Mucosa of descending colon (tissue), 3 donors: ENCODE measurements around the gene FMO1. TPM values are rescaled to one million over a fixed set of nuclear protein-coding genes. Genes with fewer than 3 reads are reported as not detected.

Experiments
- ATAC-seq: fragments of 200-7000 bp; cut with Tn5 transposase; one replicate; pipeline ENCODE4 v1.9.1; 2020; ENCODE audit warnings: mild to moderate bottlenecking, moderate library complexity
- DNase-seq, 3 donors: peaks; one replicate each; pipeline ENCODE4 v3.0.0-alpha.2; 2020
- H3K36me3 ChIP-seq: fragments of 200-600 bp; one replicate; pipeline ENCODE4 v1.8.0; 2021; ENCODE audit warnings: low read depth, mild to moderate bottlenecking
- H3K4me1 ChIP-seq: fragments of 200-600 bp; one replicate; pipeline ENCODE4 v1.8.0; 2021; ENCODE audit warnings: low read depth, mild to moderate bottlenecking
- H3K4me3 ChIP-seq: fragments of 200-600 bp; one replicate; pipeline ENCODE4 v1.8.0; 2021; ENCODE audit warnings: mild to moderate bottlenecking
- H3K9me3 ChIP-seq: fragments of 200-600 bp; one replicate; pipeline ENCODE4 v1.8.0; 2021; ENCODE audit warnings: mild to moderate bottlenecking
- intact Hi-C, 2 donors: fragments of 100-400 bp; cut with DNase I in 1 of 2; cut with micrococcal nuclease in 1 of 2; formaldehyde crosslinking; loops; one replicate each; pipeline versions ENCODE4 v1.11.0 to v1.11.1; 2022; cut with DNase I, micrococcal nuclease
- total RNA-seq, 3 donors: library from RNA; stranded (reverse); fragmentation: NEBNext Ultra II Directional in 2 of 3; extraction: Animal tissue kit (Norgen Biotek cat#: 25700) in 2 of 3; gene quantifications; one replicate each; pipeline versions ENCODE4 v1.2.1 to v1.2.4, GENCODE V29; 2021 to 2023
- TF ChIP-seq, protein P1 (sequence below): fragments of 200-600 bp; IDR thresholded peaks from one replicate; pipeline ENCODE4 v1.8.0; 2022; ENCODE audit warnings: antibody characterized with exemption, mild to moderate bottlenecking
- donor health status: DM: no; HTN: no; CAD: no; lungs with moderate emphysema.
- donor health status: DM: no; HTN: no; CAD: no.
- donor health status: DM: no; HTN: yes; CAD: no.

The FMO1 gene
- total RNA-seq, 3 donors from 2014 or later = not detected

- ATAC-seq (no peak), DNase-seq (no peak)
- intact Hi-C loops = loop anchor here in 1 of 2 donors (10.0 kb wide), 1 partner anchor 57 kb away; no protein-coding TSS in a partner anchor
- Histone ChIP-seq H3K4me1 (no peaks in the 10 kb centered on the region), H3K4me3 (no peak overlapping the region), H3K36me3 (no peaks in the 10 kb centered on the region), H3K9me3 (no peaks in the 10 kb centered on the region)
- TF ChIP-seq, protein P1, sequence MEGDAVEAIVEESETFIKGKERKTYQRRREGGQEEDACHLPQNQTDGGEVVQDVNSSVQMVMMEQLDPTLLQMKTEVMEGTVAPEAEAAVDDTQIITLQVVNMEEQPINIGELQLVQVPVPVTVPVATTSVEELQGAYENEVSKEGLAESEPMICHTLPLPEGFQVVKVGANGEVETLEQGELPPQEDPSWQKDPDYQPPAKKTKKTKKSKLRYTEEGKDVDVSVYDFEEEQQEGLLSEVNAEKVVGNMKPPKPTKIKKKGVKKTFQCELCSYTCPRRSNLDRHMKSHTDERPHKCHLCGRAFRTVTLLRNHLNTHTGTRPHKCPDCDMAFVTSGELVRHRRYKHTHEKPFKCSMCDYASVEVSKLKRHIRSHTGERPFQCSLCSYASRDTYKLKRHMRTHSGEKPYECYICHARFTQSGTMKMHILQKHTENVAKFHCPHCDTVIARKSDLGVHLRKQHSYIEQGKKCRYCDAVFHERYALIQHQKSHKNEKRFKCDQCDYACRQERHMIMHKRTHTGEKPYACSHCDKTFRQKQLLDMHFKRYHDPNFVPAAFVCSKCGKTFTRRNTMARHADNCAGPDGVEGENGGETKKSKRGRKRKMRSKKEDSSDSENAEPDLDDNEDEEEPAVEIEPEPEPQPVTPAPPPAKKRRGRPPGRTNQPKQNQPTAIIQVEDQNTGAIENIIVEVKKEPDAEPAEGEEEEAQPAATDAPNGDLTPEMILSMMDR = no peak
Observed at GRCh38 chr1:171247501-171247900, 793 bp upstream of the FMO1 start.

DNA sequence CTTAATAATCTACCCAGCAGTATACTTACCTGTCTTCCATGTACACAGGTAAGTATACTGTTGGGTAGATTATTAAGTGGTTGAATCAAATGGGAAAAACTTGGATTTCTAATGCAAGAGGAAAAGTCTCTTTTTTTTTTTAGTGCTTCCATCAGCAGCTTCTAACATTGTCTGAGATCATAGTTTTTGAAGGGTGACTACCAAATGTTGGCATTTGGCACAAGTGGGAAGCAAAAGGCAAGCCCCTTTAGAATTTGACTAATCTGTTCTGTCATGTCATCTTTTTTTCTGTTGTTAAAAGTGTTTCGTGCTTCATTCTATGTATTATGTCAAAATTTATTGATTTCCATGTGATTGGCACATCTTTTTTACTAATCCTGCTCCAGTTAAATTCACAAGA lies 547 bp downstream of the FMO1 start:
- DNase-seq (no peak), ATAC-seq (no peak)
- TF ChIP-seq, protein P1 = no peak
- Histone ChIP-seq H3K4me1 (no peaks in the 10 kb centered on the region), H3K4me3 (no peak overlapping the region), H3K36me3 (no peaks in the 10 kb centered on the region), H3K9me3 (no peaks in the 10 kb centered on the region)
- intact Hi-C loops = loop anchor here in 1 of 2 donors (10.0 kb wide), 1 partner anchor 56 kb away; no protein-coding TSS in a partner anchor

GRCh38 chr1:171250263-171250662 lies 2.0 kb downstream of the FMO1 start:
- TF ChIP-seq, protein P1 = no peak
- ATAC-seq (no peak), DNase-seq (no peak)
- intact Hi-C loops = no loop called here
- Histone ChIP-seq H3K9me3 (no peaks in the 10 kb centered on the region), H3K4me1 (no peaks in the 10 kb centered on the region), H3K36me3 (no peaks in the 10 kb centered on the region), H3K4me3 (no peak overlapping the region)

- H3K4me3 ChIP-seq = no peak overlapping the region
- TF ChIP-seq, protein P1 = peak; percentile 36
- H3K9me3 ChIP-seq = no peaks in the 10 kb centered on the region
- no peaks in the 10 kb centered on the region for H3K36me3 ChIP-seq
- ATAC-seq (peak; percentile 75), DNase-seq (peak; percentile 53 to 60 (median 56))
- intact Hi-C loops = no loop called here
- no peaks in the 10 kb centered on the region for H3K4me1 ChIP-seq
Observed at GRCh38 chr1:171251042-171251951, 3.0 kb downstream of the FMO1 start.

DNA sequence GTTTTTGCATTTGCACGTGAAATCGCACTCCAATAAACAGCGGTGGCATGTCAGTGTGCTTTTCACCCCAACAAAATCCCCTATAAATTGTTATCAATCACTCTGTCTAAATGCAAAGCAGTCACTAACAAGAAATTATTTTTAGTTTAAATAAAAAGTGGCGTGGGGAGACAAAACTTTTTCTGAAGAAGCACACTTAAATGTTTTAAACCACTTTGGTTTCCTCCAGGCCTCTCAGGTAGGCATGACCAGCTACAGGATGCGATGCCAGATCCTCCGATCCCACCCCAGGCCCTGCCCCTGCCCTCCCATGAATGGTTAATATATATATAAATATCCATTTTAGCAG lies 3.6 kb downstream of the FMO1 start:
- H3K36me3 ChIP-seq = no peaks in the 10 kb centered on the region
- H3K4me1 ChIP-seq = peaks cover 2% of the 10 kb centered on the region
- ATAC-seq (no peak), DNase-seq (no peak)
- TF ChIP-seq, protein P1 = no peak
- no peak overlapping the region for H3K4me3 ChIP-seq
- intact Hi-C loops = no loop called here
- no peaks in the 10 kb centered on the region for H3K9me3 ChIP-seq
